GM19193 (cell line): ENCODE measurements around the gene DIO3.

Source experiments
- POLR2A ChIP-seq: IDR thresholded peaks from 4 replicates; pipeline ENCODE4 v1.6.1; 2011; ENCODE audit not compliant: insufficient read depth, insufficient read length; ENCODE audit errors: extremely low read depth

Gene DIO3

DNA sequence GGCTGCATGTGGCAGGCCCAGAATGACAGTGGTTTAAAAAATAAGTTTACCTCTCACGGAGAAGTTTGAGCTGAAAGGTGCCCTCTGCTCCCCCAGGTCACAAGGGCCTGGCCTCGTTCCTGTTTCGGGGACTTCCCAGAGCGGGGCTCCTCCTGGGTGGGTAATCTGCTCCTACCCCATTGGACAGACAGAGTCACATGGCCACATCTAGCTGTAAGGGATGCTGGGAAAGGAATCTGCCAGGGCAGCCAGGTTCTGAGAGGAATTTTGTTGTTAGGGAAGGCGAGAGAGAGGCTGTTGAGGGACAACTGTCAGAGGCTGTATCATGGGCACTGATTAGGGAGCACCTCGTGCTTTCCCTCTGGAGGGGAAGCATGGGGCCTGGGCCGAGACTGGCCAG is 24.0 kb upstream of the DIO3 start:
- no peak for TF ChIP-seq POLR2A

DNA sequence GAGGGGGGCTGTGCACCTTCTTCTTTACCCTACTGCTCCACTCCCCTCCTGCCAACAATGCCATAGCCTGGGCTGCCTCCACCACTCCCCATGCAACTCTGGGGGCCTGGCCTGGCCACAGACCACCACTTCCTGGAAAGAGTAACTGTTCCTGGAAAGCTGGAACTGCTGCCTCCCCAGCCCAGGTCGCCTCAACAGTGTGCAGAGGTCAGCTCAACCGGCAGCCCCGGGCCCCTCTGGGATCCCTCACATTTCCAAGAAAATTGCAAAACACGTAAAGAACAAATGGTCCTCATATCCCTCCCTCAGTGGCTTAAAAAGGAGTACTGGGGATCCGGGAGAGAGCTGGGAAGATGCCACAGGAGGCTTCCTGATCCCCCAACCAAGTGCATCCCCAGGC is 22.4 kb upstream of the DIO3 start:
- TF ChIP-seq POLR2A, result no peak

DNA sequence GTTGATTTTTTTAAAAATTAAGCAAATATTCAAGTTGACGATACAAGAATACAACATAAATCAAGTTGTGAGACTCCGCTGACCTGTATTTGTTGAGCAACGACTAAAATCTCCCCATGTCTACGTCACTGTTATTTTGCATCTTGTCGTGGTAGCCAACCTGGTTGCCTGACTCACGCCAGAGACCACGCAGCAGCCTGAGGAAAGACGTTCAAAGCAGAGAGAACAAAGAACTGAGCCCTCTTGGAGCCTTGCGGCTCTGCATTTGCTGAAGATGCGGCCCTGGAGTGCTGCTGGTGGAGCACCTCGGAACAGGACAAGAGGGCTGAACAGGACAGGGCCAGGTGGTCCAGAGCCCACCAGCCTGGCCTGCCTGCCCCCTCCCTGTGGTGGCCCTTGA is 21.4 kb upstream of the DIO3 start:
- TF ChIP-seq POLR2A, result no peak

DNA sequence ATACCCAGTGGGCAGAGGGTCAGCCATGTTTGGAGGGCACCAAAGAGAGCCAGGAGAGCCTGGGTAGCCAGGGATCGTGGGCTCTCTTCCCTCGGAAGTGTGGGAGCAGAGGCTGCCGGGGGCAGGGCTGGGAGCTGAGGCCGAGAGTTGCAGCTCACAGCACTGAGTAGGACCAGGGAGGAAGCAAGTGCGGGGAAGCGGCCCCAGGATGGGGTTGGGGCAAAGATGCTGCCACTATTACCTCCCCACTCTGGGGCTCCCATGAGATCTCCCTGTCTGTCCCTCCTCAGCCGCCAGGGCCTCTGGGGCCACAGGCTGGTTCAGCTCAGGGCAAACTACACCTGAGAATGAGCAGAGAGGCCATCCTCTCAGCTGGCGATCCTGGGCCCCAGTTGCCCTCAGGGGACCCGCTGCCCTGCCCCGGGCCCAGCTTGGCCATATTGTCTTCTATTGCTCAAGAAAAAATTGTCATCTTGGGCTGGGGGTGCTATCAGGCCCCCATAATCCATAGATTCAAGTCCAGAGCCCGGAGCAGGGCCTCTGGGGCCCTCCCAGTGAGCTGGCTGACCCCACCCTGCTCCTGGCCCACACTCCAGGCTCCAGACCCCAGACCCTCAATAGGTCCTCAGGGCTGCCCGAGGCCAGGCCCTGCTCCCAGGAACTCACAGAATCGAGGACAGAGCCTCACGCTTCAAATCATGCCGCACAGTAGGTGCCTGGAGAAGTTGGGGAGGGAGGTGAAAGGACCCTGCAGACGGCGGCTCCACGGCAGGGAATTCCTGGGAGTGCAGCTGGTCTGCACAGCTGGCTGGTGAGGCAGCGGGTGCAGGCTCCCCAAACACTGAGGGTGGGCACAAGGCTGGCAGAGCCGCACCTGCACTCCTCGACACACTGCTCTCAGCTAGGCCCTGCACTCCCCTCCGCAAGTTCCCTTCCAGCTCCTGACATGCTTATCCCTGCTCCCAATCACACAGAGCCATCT is 20.5 kb upstream of the DIO3 start:
- no peak for TF ChIP-seq POLR2A

DNA sequence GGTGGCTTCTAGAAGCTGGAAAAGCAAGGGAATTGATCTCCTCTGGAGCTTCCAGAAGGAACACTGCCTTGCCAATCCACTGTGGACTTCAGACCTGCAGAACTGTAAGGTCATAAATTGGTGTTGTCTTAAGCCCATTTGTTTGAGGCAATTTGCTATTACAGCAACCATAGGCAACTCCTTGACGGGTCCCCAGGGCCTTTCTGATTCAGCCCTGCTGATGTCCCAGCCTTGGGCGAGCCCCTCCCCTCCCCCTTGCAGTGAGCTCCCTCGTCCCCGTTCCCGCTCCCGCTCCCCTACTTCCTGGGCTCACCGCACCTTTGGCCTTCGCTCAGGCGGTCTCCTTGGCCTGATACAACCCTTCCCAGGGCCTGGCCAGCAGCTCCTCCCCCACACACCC is 18.9 kb upstream of the DIO3 start:
- TF ChIP-seq POLR2A, result no peak

DNA sequence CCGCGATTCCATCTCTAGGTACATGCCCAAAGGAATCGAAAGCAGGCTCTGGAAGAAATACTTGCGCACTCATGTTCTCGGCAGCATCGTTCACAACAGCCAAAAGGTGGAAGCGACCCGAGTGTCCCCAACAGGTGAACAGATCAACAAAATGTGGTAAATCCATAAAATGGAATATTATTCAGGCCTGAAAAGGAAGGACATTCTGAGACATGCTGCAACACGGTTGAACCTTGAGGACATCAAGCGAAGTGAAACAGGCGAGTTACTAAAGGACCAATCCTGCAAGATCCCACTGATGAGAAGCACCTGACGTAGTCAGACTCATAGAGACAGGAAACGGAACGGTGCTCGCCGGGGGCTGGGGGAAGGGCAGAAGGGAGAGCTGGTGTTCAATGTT is 17.5 kb upstream of the DIO3 start:
- TF ChIP-seq POLR2A, result no peak

DNA sequence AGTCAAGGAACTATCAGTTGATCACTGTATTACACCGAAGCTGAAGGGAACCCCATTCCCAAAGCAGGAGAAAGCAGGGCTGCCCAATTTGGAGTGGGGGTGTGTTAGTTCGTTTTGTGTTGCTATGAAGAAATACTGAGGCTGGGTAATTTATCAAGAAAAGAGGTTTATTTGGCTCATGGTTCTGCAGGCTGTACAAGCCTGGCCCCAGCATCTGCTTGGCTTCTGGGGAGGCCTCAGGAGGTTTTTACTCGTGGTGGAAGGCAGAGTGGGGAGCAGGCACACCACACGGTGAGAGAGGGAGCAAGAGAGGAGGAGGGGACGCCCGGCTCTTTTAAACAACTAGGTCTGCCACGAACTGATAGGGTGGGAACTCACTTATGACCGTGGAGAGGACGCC is 16.7 kb upstream of the DIO3 start:
- no peak for TF ChIP-seq POLR2A

DNA sequence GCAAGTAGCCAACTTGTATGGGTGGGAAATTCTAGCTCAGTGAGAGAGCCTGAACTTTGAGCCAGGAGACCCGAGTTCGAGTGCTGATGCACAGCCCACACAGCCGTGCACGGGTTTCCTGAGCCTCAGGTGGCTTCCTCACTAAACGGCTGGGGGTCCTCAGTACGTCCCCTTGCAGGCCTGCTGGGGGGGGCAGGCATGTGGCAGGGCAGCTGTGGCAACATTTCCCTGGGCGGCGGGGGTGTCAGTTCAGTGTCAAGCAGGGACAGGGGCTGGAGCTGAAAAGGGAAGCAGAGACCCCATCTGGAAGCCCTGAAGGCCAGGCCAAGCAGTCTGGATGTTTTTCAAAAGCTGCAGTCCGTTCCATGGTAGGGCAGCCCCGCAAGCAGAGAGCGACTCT is 14.6 kb upstream of the DIO3 start:
- no peak for TF ChIP-seq POLR2A

DNA sequence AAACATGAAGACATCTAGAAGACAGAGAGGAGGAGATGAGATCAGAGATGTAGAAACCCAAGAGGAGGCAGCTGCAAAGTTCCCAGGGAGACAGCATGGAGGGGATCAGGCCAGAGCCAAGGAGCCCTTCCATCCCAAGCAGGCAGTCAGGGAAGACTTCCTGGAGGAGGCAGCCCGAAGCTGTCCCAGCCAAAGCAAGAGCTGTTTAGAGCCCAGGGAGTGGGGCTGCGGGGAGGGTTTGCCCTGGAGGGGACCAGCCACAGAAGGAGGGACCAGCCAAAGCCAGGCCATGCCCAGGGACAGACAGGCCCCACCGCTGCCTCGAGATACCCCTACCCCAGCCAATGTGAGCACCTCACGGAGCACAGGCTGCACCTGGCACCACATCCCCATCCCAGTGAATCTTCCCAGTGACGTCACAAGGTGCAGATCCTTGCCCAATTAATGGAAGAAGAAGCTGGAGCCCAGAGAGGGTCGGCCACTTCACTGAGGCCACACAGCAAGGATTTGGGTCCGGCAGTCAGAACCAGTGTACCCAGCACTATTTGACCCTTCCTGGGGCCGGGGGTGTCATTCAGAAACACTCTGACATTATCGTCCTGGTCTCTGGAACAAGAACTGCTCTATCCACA is 14.1 kb upstream of the DIO3 start:
- TF ChIP-seq POLR2A, result no peak

DNA sequence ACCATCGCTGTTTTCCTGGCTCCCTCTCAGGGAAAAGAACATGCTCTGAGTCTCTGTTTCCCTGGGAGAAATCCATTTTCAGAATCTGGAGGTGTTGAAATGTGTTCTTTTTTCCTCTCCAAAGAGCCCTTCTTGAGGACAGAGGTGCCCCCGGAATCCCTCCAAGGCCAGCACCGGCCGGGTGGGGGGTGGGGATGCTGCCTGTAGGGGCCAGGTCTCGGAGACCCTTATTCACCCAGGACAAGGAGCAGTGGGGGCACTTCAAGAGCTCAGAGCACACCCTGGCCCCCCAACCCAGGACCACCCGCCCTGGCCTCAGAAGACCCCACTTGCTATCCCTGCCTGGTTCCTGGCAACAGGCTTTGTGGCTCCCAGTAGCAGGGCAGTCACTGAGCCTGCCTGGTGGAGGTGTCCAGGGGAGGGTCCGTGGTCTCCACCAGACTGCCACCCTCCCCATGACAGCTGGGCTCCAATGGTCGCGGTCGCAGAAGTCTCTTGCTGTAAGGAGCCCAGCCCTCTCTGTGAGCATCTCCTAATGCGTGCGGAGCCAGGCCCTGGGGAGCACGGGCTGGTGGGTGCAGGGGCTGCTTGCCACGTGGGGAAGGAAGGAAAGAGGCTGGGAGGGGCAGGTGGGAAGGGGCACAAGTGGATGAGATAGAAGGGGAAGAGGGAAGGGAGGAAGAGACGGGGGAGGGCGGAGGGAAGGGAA is 13.2 kb upstream of the DIO3 start:
- no peak for TF ChIP-seq POLR2A

DNA sequence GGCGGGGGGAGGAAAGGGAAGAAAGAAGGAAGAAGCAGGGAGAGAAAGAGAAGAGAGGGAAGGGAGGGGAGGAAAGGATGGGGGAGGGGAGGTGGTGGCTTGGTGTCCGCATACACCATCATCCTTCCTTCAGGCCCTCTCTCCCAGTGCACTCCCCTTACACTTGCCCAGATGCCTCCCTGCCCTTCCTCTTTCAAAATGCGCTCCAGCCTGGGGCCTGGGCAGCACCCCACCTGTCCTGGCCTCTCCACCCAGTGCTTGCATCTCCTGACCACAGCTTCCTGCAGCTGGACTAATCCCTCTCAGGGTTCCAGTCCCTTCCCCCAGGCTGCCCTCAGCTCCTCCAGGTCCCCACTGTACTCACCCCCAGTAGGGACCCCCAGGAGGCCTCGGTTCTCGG is 12.6 kb upstream of the DIO3 start:
- no peak for TF ChIP-seq POLR2A

DNA sequence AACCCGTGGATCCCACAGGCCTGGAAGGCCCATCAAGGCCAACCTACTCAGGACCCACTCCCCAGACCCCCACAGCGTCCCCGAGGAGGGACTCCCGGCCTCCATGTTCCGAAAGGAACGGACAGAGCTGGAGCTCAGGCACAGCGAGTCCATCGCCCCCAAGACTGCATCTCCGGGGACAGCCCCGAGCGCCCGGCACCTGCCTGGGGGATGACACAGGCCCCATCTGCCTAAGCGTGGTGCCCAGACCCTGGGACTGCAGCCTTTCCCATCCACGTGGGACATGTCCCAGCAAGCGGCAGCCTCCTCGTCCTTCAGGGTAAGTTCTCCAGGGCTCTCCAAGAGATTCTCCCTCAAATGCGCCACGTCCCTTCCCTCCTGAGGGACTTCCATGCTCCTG is 12.1 kb upstream of the DIO3 start:
- no peak for TF ChIP-seq POLR2A

DNA sequence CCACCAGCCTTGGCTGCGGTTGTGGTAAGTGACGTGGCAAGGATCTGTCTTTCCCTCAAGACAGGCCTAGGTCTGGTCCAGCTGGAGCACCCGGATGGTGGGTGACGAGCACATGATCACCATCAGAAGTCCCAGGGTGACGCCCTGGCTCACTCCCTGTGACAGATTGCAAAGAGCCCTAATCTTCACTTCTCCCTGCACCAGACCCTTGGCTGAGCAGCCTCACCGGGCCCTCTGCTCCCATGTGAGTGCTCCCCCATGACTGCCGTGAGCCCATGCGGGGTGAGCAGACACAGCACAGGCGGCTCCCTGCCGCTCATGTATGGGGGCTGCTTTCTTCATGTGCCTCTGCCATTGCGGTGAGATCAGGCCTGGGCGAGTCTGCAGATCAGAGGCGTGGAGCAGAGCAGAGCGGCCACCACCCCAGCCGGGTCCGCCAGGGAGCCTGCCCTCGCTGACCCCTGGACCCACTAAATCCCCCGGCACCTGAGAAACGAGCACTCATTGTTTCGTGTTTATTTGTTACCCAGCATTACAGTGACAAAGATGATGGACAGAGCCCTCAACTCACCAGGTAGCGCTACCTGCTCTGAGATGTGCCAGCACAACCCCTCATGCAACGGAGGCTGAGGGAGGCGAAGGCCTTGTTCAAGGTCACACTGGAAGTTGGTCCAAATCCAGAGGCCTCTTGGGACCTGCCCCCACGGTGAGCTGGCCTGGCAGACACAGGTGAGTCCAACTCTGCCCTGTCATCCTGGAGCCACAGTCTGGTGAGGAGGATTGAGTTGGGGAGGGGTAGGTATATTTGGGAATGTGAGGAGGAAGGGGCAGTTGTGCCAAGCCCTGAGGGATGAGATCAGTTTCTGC is 9.3 kb upstream of the DIO3 start:
- no peak for TF ChIP-seq POLR2A

DNA sequence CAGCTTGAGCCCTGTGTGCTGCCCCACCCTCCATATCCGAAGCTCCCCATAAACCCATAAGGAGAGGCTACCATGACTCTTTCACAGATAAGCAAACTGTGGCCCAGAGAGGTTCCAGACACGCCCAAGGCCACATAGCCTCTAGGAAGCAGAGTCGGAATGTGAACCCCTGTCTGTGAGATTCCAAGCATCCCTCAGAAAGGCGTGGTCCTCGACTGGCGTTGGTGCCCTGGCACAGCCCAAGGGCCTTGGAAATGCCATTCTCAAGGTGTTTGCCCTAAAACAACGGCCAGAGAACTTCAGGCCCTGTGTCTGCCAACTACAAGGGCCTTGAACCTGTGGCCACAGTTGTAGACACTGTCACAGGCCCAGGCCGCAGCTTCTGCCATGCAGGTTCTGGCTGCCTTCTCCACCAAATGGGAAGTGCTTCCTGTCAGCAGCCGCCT is 8.5 kb upstream of the DIO3 start:
- TF ChIP-seq POLR2A, result no peak

DNA sequence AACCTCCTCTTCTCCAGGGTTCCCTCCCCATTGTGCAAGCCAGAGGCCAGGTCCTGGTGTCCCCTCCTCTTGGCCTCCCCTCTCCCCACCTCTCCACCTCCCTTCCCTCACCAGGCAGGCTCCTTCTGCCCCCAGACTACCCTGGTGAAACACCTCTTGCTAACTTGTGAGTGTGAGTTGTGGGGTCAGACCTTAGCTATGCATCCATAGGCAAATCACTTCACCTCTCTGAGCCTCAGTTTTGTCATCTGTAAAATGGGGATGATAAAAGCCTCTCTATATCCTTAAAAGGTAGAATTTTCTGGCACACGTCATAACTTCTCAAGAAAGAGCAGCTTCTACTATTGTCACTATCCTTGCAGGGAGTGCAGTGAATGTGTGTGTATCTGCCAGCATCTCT is 7.9 kb upstream of the DIO3 start:
- no peak for TF ChIP-seq POLR2A

DNA sequence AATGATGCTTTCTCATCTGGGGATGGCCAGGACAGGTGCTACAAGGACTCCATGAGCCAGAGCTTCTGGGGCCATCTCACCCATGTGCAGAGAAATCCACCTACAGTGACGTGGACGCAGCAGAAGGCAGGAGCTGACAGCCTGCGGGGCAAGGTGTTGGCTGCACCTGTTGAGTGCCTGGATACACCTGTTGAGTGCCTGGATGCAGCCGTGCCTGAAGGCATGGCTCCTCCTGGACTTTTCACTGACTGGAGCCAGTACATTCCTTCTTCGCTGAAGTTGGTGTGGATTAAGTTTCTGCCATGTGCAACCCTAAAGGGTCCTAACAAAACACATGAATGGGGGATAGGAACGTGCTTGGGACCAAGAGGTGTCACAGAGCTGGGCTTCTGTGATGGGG is 7.4 kb upstream of the DIO3 start:
- TF ChIP-seq POLR2A, result no peak
